GM18873 (cell line): ENCODE results near the gene DET1.
"Not testable (repeated sequence)": the region's sequence is repeated elsewhere in the genome, so short reads cannot be mapped to it uniquely, and the experiment has no call there.

Experiments used
- ATAC-seq: cut with Tn5 transposase; IDR thresholded peaks from one replicate; pipeline ENCODE4 v1.9.1; 2021; ENCODE audit warnings: mild to moderate bottlenecking, moderate library complexity, moderate number of reproducible peaks; ENCODE audit not compliant: unreplicated experiment, low FRiP score

DET1 gene

DNA sequence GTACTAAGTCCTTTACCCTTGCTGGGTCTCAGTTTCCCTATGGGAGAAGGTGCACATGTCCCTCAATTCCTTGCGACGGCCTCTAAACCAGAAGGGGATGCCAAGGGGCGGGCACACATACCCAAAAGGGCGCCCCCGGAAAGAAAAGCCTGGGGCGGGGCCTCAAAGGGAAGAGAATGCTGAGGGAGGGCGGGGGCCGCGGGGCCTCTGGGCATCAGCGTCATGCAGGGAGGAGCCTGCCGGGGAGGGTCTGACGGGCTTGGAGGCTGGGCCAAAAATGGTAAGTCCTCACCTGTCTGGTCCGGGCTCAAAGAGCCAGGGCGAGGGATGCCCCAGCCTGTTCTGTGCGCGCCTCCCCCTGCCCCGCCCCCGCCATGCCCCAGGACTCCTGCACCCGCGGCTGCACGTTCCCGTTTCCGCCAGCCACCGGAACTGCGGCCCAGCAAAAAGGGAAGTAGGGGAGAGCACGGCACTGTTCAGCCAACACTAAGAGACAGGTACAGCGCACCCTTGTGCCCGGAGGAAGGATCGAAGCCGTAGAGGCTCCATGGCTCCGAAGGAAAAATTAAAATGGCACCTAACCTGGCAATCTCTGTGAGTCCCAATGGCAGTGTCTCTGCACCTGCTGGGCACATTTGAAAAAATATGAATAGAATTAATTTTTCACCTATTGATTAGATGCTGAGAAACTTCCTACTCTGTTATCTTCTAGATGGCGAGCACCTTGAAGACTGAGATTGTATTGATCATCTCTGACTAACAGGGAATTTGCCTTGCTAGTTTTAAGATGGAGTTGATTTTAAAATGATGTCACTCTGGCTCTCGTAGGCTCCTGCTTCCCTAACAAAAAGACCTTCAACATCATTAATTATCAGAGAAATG is at the start of gene DET1:
DET1 (minus strand) TSS at position 434 of the 882 bp plus-strand sequence. CDS start 14,976 bp downstream, outside the sequence.
- peak; percentile 99 for ATAC-seq

GRCh38 chr15:88591384-88591783 is 44.9 kb upstream of the DET1 start:
- no peak for ATAC-seq

DNA sequence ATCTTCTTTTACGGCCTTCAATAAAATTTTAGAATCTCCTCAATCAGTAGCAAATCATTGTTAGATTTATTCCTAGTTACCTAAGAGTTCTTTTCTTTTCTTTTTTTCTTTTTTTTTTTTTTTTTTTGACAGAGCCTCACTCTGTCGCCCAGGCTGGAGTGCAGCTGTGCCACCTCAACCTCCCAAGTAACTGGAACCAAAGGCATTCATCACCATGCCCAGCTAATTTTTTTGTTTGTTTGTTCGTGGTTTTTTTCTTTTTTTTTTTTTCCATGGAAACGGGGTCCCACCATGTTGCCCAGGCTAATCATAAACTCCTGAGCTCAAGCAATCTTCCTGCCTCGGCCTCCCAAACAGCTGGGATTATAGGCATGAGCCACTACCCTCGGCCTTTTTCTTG is 44.3 kb upstream of the DET1 start:
- ATAC-seq = no peak

GRCh38 chr15:88586401-88587162 is 40.1 kb upstream of the DET1 start:
- no peak for ATAC-seq

- no peak for ATAC-seq
Observed at GRCh38 chr15:88580532-88580931, 34.1 kb upstream of the DET1 start.

DNA sequence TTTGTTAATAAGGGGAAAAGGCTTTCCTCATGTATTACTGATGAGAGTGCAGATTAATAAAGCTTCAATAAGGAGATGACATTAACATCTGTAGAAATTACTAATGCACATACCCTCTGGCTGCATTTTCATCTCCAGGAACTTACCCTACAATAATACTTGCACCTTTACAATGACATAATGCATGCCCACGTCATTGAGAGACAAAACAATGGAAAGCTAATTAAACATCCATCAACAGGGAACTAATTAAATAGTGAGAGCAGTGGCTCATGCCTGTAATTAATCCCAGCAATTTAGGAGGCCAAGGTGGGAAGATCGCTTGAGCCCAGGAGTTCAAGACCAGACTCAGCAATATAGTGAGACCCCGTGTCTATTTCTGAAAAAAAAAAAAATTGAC is 32.8 kb upstream of the DET1 start:
- ATAC-seq = no peak

DNA sequence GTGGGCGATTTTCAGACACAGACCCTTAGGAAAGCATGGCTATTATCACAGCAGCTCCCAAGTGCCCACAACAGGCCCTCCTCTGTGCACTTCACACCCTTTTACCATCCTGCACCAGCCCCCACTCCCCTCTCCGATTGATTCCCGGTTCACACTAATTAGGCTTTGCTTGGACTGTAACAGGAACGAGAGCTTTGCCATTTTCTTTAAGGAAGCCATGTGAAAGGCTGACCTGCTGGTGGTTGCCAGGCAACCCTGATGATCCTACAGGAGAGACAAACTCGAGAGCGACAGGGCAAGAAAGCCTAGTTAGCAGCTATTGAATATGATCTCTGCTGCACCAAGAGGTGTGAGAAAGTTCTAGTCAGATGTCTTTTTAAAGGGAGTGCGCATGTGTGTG is 28.2 kb upstream of the DET1 start:
- ATAC-seq = no peak

DNA sequence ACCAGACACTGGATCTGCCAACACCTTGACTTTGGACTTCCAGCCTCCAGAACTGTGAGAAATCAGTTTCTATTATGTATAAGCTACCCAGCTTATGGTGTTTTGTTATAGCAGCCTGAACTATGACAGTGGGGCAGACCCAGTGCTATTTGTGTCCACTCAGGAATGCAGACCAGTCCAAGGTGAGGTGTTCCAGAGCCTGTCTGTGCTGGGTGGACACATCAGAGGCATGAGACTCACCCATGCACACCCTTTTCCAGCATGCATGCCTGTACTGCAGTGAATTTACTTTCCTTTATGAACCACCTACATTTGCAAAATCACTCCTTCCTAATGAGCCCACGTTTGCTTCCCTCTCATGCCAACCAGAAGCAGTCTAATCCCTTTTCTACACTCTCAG is 27.6 kb upstream of the DET1 start:
- no peak for ATAC-seq

DNA sequence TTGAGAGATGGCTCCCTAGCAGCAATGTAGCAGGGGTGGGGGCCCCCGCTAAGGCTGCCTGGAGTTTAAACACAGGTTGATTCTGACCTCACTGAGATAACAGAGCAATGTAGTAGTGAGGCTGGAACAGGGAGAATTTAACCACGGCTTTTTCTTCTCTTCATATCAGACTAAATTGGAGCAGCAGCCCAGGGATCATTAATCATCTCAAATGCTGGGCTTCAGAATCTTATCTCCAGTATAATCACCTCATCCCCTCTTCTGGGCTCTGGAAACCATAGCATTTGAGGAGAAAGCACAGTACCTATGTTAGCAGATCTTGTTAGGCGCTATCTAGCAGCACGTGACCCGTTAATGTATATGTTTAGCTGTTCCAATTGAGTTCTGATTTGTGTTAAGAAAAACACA is 25.4 kb upstream of the DET1 start:
- no peak for ATAC-seq

GRCh38 chr15:88571153-88571851 is 24.8 kb upstream of the DET1 start:
- ATAC-seq = no peak

GRCh38 chr15:88568589-88568988 is 22.1 kb upstream of the DET1 start:
- no peak for ATAC-seq

DNA sequence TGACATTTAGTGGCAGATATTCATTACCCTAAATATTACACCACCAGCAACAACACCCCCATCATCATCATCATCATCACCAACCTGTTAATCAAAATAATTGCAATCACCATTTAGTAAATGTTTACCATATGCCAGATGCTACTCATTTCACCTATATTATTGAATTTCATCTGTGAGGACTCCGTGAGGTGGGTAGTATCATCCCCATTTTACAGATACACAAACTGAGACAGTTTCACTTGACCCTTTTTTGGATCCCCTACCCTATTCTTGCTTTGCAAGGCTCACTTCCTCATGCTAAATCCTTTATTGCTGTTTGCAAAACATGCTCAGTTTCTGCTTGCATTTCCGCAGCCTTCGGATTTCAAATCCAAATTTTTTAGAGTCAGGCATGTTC is 18.3 kb upstream of the DET1 start:
- ATAC-seq = no peak

DNA sequence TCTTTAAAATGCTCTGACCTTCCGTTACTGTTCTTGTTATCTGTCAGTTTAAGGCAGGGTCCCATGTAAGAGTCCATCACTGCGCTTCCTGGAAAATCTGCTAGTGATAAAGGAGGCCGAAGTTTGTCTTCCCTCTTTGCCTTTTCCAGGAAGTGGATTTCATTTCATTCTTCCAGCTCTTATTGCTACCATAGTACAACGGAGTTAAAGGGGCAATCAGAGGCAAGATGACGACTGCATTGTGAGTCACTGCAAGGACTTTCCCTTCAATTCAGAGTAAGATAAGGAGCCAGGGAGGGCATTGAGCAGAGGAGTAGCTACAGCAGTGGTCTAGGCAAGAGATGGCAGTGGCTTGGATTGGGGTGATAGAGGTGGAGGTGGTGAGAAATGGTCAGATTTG is 17.2 kb upstream of the DET1 start:
- ATAC-seq = no peak

DNA sequence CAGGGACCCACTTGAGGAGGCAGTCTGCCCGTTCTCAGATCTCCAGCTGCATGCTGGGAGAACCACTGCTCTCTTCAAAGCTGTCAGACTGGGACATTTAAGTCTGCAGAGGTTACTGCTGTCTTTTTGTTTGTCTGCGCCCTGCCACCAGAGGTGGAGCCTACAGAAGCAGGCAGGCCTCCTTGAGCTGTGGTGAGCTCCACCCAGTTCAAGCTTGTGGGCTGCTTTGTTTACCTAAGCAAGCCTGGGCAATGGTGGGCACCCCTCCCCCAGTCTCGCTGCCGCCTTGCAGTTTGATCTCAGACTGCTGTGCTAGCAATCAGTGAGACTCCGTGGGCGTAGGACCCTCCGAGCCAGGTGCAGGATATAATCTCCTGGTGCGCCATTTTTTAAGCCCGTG is 13.1 kb upstream of the DET1 start:
- ATAC-seq = not testable (repeated sequence)

DNA sequence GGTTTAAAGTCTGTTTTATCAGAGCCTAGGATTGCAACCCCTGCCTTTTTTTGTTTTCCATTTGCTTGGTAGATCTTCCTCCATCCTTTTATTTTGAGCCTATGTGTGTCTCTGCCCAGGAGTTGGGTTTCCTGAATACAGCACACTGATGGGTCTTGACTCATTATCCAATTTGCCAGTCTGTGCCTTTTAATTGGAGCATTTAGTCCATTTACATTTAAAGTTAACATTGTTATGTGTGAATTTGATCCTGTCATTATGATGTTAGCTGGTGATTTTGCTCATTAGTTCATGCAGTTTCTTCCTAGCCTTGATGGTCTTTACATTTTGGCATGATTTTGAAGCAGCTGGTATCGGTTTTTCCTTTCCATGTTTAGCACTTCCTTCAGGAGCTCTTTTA is 11.5 kb upstream of the DET1 start:
- not testable (repeated sequence) for ATAC-seq

DNA sequence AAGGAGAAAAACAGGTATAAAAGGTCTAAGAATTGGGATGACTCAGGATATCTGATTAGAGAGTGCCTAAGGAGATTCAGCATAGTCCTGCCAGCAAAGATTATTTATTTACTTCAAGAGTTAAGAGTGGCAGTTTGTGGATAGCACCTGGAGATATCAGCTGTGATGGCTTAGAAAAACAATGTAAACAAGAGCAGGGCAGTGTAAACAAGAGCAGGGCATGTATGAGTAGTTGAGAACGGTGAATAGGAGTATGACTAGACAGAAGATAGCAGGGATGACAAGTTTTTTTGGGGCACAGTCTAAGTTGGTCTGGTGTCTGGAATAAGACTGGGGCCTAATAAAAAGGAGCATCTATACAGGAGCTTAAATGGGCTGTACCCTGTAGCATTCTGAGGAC is 1.5 kb upstream of the DET1 start:
- not testable (repeated sequence) for ATAC-seq

- ATAC-seq = not testable (repeated sequence)
Observed at GRCh38 chr15:88545578-88546247, 768 bp downstream of the DET1 start.

DNA sequence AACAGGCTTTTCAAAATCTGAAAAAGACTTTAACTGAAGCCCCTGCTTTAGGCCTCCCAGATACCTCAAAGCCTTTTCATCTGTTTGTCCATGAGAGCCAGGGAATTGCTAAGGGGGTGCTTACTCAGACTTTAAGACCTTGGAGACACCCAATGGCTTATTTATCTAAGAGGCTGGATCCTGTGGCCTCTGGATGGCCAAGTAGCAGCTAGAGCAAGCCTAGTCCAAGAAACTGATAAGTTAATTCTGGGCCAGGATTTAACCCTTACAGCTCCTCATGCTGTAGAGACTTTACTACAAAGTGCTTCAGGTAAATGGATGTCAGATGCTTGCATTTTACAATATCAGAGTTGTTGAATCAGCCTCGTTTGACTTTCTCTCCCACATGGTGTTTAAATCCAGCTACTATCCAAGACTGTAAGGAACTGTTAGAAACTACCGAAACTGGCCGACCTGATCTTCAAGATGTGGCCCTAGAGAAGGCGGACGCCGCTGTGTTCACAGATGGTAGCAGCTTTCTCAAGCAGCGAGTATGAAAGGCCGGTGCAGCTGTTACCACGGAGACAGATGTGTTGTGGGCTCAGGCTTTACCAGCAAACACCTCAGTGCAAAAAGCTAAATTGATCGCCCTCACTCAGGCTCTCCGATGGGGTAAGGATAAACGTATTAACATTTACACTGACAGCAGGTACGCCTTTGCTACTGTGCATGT is 3.3 kb downstream of the DET1 start:
- no peak for ATAC-seq

GRCh38 chr15:88542342-88542733 is 4.1 kb downstream of the DET1 start:
- no peak for ATAC-seq
